Stimulated activated CD4-positive, alpha-beta T cell treated with anti-CD3 and anti-CD28 coated beads, Interleukin-1b, Interleukin-23, amount 100 ng/mL, for 1 hour (primary cell): ENCODE results near the gene SORCS3.

Source experiments
- DNase-seq, 2 donors: peaks; one replicate each; pipeline ENCODE4 v3.0.0-alpha.2; 2020; ENCODE audit warnings: low read depth in 2 of 2

The SORCS3 gene

GRCh38 chr10:105010411-105011121 is 369.5 kb downstream of the SORCS3 start:
- DNase-seq = no peak

- no peak for DNase-seq
These were observed 376.0 kb downstream of the SORCS3 start for GRCh38 chr10:105017116-105017515.

- no peak for DNase-seq
These were observed 376.6 kb downstream of the SORCS3 start for GRCh38 chr10:105017691-105018090.

- DNase-seq = no peak
These were observed 382.4 kb downstream of the SORCS3 start for GRCh38 chr10:105023211-105024111.

GRCh38 chr10:105024184-105024583 is 383.1 kb downstream of the SORCS3 start:
- no peak for DNase-seq

- no peak for DNase-seq
These were observed 384.0 kb downstream of the SORCS3 start for GRCh38 chr10:105025092-105025491.

- DNase-seq = no peak
These were observed 385.5 kb downstream of the SORCS3 start for GRCh38 chr10:105026566-105026965.

GRCh38 chr10:105029286-105029685 is 388.2 kb downstream of the SORCS3 start:
- DNase-seq = no peak

GRCh38 chr10:105037022-105037421 is 395.9 kb downstream of the SORCS3 start:
- no peak for DNase-seq

- DNase-seq = no peak
These were observed 400.9 kb downstream of the SORCS3 start for GRCh38 chr10:105041956-105042355.

GRCh38 chr10:105042906-105043552 is 401.9 kb downstream of the SORCS3 start:
- no peak for DNase-seq

GRCh38 chr10:105044902-105045301 is 403.8 kb downstream of the SORCS3 start:
- DNase-seq = no peak

GRCh38 chr10:105056413-105056812 is 415.3 kb downstream of the SORCS3 start:
- DNase-seq = no peak

- DNase-seq = no peak
These were observed 421.9 kb downstream of the SORCS3 start for GRCh38 chr10:105062951-105063350.

GRCh38 chr10:105063796-105064195 is 422.7 kb downstream of the SORCS3 start:
- no peak for DNase-seq

GRCh38 chr10:105068497-105068896 is 427.4 kb downstream of the SORCS3 start:
- no peak for DNase-seq

GRCh38 chr10:105070249-105070648 is 429.2 kb downstream of the SORCS3 start:
- DNase-seq = no peak

GRCh38 chr10:105070952-105071351 is 429.9 kb downstream of the SORCS3 start:
- no peak for DNase-seq

- DNase-seq = no peak
These were observed 430.9 kb downstream of the SORCS3 start for GRCh38 chr10:105071980-105072379.

GRCh38 chr10:105073999-105074398 is 432.9 kb downstream of the SORCS3 start:
- DNase-seq = no peak

GRCh38 chr10:105075031-105075430 is 433.9 kb downstream of the SORCS3 start:
- DNase-seq = no peak

- no peak for DNase-seq
These were observed 444.9 kb downstream of the SORCS3 start for GRCh38 chr10:105085980-105086379.
